Ishikawa (cell line): ENCODE data around the gene SEMA3B.

ENCODE experiments used
- EGR1 ChIP-seq: IDR thresholded peaks from 2 replicates; pipeline ENCODE4 v1.6.1; 2012
- FOXM1 ChIP-seq: IDR thresholded peaks from 2 replicates; pipeline ENCODE4 v1.6.1; 2012; ENCODE audit warnings: low read depth, borderline replicate concordance
- NFIC ChIP-seq: IDR thresholded peaks from 2 replicates; pipeline ENCODE4 v1.6.1; 2012
- RAD21 ChIP-seq: IDR thresholded peaks from 2 replicates; pipeline ENCODE4 v1.6.1; 2012; ENCODE audit warnings: low read depth
- TAF1 ChIP-seq: IDR thresholded peaks from 2 replicates; pipeline ENCODE4 v1.6.1; 2012; ENCODE audit warnings: low read depth, mild to moderate bottlenecking
- TEAD4 ChIP-seq: IDR thresholded peaks from 2 replicates; pipeline ENCODE4 v1.6.1; 2012
- YY1 ChIP-seq: IDR thresholded peaks from 2 replicates; pipeline ENCODE4 v1.6.1; 2012; ENCODE audit warnings: low read depth
- ZBTB7A ChIP-seq: IDR thresholded peaks from 2 replicates; pipeline ENCODE4 v1.6.1; 2012; ENCODE audit warnings: low read depth
- TF ChIP-seq, protein P1 (sequence below): IDR thresholded peaks from 2 replicates; pipeline ENCODE4 v1.6.1; 2012; ENCODE audit warnings: low read depth, mild to moderate bottlenecking
- TF ChIP-seq, protein P2 (sequence below): IDR thresholded peaks from 2 replicates; pipeline ENCODE4 v1.6.1; 2012
- TF ChIP-seq, protein P3 (sequence below): IDR thresholded peaks from 2 replicates; pipeline ENCODE4 v1.6.1; 2012

DNA sequence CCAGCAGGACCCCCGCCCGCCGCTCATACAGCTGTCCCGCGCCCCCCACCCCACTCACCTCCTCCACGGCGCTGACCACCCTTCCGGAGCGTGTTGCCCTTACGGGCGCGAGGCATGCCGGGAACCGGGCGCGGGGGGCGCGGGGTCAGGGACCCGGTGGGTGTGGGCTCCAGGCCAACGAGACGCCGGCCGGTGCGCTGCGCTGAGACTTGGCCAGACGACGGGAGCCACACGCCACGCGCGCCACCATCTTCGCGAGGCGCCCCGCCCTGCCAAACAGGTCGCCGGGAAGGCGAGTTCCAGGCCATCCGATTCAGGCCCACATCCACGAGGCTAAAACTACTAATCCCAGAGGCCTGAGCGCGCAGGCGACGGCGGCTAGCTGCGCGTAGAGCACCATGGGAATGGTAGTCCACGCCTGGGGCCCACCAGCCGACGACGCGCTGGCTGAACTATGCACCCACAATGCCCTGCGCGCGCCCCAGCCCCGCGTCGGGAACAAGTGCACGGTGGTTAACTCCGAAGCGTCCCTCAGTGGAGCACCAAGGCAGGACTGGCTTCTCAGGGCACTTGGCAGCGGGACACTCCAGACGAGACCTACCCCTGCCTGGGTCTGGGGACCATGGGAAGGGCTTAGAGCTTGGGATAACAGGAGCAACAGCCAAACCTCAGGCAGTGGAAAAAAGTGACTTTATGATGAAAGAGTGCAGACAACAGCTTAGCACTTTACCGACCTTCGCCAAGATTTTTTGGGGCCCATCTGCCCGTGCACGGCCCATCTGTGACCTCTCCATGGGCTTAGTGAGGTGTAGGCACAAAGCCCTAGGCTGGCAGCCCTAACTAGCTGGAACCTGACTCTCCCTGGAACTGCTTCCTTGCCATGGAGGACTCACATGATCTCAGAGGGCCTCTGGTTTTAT, 23.5 kb downstream of the SEMA3B start, which contains the start of gene IFRD2:
- TF ChIP-seq, protein P1, sequence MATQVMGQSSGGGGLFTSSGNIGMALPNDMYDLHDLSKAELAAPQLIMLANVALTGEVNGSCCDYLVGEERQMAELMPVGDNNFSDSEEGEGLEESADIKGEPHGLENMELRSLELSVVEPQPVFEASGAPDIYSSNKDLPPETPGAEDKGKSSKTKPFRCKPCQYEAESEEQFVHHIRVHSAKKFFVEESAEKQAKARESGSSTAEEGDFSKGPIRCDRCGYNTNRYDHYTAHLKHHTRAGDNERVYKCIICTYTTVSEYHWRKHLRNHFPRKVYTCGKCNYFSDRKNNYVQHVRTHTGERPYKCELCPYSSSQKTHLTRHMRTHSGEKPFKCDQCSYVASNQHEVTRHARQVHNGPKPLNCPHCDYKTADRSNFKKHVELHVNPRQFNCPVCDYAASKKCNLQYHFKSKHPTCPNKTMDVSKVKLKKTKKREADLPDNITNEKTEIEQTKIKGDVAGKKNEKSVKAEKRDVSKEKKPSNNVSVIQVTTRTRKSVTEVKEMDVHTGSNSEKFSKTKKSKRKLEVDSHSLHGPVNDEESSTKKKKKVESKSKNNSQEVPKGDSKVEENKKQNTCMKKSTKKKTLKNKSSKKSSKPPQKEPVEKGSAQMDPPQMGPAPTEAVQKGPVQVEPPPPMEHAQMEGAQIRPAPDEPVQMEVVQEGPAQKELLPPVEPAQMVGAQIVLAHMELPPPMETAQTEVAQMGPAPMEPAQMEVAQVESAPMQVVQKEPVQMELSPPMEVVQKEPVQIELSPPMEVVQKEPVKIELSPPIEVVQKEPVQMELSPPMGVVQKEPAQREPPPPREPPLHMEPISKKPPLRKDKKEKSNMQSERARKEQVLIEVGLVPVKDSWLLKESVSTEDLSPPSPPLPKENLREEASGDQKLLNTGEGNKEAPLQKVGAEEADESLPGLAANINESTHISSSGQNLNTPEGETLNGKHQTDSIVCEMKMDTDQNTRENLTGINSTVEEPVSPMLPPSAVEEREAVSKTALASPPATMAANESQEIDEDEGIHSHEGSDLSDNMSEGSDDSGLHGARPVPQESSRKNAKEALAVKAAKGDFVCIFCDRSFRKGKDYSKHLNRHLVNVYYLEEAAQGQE = no peak
- TF ChIP-seq TAF1 (peak; percentile 85; the same call in 1 of the 2 replicates), RAD21 (0 out of 2 replicates have a peak, but pooled peaks have one; percentile 10), NFIC (peak; percentile 68), EGR1 (peak; percentile 48; the same call in 1 of the 2 replicates), FOXM1 (no peak), YY1 (peak; percentile 94), TEAD4 (peak; percentile 72), ZBTB7A (peak; percentile 76; the same call in 1 of the 2 replicates)
- TF ChIP-seq, protein P2, sequence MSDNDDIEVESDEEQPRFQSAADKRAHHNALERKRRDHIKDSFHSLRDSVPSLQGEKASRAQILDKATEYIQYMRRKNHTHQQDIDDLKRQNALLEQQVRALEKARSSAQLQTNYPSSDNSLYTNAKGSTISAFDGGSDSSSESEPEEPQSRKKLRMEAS = peak; percentile 87
- TF ChIP-seq, protein P3, sequence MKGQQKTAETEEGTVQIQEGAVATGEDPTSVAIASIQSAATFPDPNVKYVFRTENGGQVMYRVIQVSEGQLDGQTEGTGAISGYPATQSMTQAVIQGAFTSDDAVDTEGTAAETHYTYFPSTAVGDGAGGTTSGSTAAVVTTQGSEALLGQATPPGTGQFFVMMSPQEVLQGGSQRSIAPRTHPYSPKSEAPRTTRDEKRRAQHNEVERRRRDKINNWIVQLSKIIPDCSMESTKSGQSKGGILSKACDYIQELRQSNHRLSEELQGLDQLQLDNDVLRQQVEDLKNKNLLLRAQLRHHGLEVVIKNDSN = peak; percentile 65
